NCI-H1436 treated with DMSO at 0.1 percent for 48 hours (cell line): ENCODE measurements around the gene AHCTF1.
"Not testable (repeated sequence)": the region's sequence is repeated elsewhere in the genome, so short reads cannot be mapped to it uniquely, and the experiment has no call there.

Source experiments
- DNase-seq: peaks from one replicate; lab custom pipeline; 2025; lab: John Stamatoyannopoulos, UW

Gene AHCTF1

DNA sequence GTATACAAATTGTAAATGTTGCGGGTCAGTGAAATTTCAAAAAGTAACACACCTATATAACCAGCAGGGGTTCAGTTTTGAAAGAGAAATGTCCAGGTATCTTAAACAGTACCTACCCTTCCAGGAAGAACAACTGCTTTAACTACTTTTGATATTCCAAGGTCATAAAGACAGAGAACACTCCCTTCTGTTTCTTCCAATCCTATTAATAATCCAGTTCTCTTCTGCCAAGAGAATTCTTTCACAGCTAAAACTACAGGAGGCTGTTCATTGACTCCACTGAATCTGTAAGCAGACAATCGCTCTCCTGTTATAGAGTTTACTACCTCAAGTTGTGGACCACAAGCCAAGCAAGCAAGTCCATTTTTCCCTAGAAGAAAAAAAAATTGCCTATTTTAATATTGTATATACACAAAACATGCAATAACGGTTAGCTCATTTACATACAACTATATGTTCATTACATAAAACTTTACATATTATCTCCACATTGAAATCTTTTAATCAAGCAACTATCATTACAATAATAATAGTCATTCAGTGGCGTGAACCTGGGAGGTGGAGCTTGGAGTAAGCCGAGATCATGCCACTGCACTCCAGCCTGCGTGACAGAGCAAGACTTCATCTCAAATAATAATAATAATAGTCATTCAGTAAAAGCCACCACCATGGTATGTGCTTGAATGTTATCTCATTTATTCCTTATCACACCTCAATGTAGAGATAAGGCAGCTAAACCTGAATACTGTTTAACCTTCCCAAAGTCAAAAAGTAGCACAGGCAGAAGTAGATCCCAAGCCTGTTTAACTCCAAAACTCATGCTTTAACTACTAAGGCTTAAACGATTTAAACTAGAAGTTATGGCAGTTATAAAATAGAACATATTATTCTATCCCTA is 15.5 kb downstream of the AHCTF1 start:
- DNase-seq = not testable (repeated sequence)

DNA sequence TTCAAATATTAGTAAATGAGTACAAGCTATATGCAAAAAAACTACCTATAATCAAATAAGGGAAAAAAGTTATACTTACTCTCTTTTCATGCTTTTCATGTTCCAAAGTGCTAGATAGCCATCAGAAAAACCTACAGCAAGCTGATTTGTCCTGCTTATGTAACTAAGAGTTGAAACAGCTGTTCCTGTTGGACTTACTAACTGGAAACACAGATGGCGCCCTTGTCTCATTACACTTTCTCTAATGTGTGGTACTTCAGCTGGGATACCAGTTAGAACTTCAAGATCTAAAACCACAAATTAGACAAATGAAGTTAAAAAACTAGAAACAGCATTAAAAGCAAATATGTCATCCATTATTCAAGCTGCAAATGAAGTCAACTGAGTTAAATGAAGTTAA is 24.3 kb downstream of the AHCTF1 start:
- DNase-seq = no peak

DNA sequence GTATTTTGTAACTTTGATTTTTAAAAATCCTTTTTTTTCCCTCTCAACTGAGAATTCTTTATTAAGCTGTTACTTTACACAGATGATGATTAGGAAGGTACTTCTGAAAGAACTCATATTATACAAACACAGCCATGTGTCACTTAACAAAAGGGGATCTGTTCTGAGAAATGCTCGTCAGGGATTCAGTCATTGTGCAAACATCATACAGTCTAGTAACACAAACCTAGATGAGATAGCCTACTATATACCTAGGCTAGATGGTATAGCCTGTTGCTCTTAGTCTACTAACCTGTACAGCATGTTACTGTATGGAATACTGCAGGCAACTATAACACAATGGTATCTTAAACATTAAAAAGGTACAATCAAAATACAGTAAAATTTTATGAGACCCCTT is 24.9 kb downstream of the AHCTF1 start:
- DNase-seq = no peak

DNA sequence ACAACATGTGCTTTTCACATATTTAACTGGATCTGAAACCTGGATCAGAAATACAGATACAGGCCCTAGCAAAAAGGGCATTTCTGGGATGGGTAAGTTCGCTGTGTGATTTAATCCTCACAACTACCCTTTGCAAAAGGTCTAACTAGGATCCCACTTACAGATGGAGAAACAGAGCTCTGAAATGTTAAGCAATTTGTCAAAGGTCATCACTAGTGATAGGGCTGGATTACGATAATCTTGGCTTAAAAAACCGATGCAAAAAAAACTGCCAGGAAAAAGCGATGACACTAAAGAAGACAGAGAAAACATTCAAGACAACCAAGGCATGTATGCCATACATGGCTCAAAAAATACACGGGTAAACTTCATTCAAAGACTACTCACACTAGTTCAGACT is 29.9 kb downstream of the AHCTF1 start:
- DNase-seq = no peak

DNA sequence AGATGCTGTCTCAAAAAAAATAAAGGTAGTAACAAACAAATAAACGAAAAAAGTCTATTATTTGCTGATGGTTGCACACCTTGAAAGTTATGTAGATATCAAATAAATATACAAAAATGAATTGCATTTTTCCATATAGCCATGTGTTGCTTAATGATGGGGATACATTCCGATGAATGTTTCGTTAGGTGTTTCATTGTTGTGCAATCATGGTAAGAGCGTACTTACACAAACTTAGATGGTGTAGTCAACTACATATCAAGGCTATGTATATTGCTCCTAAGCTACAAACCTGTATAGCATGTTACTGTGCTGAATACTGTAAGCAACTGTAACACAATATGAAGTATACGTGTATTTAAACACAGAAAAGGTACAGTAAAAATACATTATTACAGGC is 34.4 kb downstream of the AHCTF1 start:
- DNase-seq = no peak

DNA sequence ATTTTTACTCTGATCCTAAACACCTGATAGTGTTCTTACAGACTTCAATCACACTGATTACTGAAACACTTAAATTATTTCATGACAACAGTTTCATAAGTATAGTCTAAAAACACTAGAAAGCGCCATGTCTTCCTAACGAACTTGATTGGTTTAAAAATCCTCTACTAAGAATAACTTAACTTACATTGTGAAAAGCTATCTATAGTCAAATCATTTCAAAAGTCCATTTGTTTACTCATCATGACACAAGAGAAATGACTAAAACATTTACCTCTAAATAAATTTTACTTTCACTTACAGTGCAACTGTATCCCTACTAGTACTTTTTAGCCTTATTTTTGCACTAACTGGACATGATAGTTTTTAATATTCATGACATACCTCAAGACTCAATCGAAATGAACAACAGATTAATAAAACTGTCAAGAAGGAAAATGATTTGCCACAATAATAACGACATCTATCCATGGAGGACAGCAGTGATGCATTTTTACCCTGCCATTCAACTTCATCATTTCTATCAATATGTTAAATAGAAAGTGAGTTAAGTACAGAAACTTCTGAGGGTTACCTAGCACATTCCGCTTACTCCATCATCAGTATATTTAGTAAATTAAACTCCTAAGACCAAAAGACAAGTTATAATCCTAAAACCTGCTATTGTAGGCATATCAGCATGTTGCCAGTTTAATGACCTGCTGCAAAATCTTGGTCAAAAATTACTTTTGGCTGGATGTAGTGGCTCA is 38.4 kb downstream of the AHCTF1 start:
- no peak for DNase-seq

DNA sequence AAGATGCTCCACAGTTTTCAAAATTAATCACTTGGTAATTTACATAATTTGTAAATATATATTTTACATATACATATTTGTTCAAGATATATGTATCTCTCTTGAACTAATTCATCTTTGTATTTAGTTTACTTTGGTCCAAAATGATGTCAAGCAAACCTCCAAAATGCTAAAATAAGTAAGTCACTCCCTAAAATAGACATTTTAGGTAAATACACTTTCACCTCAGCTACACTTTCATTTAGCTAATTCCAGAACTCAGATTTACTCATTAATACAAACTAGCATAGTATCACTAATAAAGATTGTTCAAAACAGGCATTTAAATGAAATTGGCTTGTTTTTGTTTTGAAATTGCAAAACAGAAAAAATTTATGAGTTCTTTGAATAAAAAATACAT is 40.6 kb downstream of the AHCTF1 start:
- DNase-seq = no peak

DNA sequence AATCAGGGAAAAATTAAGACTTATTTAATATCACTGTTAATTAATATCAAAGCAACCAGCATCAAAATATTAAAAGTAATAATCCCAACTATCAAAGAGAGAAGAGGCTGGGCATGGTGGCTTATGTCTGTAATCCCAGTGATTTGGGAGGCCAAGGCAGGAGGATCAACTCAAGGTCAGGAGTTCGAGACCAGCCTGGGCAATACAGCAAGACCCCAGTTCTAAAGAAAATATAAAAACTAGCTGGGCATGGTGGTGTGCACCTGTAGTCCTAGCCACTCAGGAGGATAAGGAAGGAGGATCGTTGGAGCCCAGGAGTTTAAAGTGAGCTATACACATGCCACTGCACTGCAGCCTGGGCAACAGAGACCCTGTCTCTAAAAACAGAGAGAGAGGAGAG is 43.2 kb downstream of the AHCTF1 start:
- DNase-seq = no peak

DNA sequence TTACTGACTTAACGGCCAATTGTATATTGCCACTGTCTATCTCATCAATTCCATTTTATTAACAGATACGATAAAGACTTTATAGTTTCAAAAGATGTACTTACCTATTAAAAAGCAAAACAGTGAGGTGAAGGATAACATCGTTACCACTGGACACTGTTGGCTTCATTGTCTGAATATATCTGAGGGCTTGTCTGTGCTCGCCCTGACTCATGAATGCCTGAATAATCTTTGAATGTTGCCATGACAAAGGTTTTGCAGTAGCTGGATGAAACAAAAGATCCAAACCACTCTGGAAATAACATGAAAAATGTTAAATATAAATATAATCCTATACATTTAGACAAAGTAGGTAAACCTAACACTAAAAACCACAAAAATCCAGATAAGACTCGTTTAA is 46.4 kb downstream of the AHCTF1 start:
- not testable (repeated sequence) for DNase-seq

DNA sequence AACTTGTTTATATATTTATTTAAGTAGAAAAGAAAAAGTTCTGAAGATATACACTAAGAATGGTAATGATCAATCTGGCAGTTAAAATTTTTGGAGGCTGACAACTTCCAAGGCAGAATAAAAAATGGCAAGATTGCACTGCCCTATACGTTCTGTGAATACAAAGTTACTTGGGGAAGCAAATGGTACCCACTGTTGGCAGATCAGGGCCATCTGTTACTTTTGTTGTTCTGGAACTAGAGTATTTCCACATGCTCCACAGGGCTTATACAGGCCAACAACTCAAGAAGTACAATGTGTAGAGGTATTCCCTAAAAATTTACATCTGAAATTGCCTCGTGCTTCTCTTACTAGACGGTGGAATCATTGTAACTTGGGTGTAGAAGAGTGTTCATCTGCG is 53.2 kb downstream of the AHCTF1 start:
- no peak for DNase-seq

DNA sequence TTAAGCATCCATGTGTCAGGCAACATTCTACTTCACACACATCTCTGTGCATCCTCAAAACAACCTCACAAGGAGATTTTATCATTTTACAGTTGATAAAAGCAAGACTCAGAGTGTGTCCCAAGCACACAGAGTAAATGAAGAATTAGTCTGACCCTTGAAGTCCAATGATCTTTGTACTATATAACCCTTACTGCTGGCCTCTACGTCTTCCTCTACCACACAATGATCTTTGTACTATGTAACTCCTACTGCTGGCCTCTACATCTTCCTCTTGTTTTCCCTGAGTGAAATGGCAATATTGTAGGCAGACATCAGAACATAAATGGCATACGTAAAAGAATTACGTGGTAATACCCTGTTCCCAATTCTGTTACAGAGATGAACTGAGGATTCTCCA is 55.3 kb downstream of the AHCTF1 start:
- no peak for DNase-seq

DNA sequence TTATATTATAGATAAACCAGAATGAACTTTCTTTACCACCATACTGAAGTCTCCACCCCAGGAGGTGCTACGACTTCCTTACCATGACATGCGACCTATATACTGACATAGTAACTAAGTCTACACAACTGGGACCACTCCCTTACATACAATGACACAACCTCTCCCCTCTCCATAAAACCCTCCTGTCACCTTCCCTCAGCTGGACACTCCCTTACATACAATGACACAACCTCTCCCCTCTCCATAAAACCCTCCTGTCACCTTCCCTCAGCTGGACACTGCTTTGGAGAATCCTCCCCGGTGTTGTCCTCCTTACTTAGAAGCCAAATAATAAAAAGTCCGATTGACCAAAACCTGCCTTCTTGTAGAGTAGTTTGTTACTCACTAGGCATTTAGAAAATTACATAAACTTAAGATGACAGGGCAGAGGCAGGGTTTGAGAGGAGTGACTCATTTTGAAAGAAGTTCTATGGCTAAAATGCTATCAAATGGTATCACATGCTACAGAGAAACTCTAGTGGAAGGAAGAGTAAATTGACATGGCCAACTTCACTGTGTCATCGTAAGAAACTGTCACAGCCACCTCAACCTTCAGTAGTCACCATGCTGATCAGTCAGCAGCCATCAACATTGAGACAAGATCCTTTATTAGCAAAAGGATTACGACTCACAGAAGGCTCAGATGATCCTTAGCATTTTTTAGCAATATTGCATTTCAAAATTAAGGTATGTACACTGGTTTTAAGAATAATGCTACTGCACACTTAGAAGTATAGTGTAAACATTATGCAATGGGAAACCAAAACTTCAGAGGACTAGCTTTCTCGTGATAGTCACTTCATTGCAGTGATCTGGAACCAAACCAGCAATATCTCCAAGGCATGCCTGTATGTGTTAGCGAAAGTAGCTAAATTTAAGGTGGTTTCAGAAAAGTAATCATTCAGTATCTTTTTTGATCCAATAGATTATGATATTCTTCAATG is 56.4 kb downstream of the AHCTF1 start:
- no peak for DNase-seq

DNA sequence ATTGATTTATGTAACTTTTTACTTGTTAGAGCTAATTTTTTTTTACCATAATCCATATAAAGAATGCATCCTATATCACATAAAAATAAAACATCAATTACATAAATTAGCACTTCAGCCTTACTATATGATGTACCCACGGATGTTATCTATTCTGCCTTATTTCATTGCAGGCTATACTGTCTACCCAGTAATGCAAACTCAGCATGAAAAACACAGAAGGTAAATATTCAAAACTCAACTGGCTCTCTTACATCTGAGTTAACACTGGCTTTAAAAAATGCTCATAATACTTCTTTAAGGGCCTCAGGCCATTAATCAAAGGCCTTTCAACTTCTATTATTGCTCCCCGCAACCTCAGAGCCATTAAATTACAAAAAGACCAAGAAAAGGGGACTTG is 65.8 kb downstream of the AHCTF1 start:
- no peak for DNase-seq

DNA sequence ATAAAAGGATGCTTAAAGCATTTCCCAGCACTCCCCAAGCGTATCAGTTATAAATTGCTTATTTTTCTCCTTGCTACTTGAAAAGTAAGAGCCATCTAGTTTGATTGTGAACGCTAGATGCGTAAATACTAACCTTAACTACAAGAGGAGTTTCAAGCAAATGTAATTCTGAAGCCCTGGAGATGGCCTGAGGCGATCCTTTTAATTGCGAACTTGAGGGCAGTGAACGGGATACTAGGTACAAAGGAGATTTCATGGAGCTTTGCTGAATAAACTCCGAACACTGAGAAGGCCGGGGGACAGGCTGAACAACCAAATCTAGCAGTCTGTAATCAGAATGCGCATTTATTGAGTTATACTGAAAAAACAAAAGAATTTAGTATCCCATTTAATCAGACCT is 68.0 kb downstream of the AHCTF1 start:
- not testable (repeated sequence) for DNase-seq

DNA sequence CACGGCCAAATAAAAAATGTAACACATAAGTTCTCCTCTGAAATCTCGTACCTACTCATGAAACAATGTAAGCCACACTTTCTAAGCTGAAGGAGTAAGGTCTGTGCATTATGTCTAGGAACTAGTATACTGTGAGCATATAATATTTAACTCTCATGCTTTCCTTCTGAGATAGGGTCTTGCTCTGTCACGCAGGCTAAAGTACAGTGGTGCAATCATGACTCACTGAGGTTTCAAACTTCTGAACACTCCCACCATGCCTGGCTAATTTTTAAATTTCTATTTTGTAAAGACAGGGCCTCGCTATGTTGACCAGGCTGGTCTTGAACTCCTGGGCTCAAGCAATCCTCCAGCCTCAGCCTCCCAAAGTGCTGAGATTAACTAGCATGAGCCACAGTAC is 71.3 kb downstream of the AHCTF1 start:
- no peak for DNase-seq

DNA sequence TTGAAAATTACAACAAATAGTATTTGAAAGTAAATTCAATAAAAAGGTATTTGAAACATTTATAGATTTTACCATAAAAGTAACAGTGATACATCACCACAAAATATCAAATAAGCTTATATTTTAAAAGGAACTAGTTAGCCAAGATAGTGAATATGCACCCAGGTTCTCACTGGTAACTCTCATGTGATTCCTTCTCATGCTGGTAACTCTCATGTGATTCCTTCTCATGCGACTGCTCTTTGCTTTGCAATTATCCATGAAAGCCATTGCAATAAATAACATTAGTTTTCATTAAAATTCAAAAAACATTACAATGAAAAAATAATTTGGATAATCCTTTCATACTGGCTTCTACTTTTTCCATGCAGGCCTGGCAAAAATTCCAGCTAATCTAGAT is 75.4 kb downstream of the AHCTF1 start:
- no peak for DNase-seq

DNA sequence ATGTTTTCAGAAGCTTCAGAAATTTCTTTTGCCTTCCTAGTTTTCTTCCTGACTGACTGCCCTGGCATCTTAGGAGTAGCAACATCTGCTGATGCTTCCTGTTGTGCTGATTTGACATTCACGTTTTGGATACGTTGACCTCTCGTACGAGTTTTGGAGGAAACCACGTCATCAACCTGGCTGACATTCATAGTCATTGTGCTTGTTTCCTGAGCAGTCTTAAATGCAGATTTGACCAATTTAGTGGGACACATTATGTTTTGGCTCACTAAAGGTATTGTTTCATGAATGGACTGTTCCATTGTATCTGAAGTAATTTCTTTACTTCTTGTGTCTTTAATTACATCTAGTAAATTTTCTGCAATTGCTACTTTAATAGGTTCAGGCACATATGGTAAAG is 81.1 kb downstream of the AHCTF1 start:
- DNase-seq = not testable (repeated sequence)

DNA sequence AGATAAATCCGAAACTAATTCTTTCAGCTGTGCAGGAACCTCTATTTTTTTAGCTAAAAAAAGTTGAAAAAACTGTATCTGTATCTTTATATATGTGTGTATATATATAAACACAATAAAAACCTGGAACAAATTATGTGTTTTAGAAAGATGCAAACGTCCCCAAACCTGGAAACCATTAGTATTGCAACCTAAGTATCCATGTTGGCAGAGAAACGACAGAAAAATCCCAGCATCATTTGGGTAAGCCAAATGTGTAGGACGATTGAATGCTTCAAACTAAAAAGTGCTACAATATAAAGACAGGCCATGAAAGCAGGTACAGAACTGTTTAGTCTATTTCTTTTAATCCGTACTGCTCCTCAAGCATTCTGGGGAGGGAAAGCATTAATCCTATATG is 87.9 kb downstream of the AHCTF1 start:
- DNase-seq = no peak

DNA sequence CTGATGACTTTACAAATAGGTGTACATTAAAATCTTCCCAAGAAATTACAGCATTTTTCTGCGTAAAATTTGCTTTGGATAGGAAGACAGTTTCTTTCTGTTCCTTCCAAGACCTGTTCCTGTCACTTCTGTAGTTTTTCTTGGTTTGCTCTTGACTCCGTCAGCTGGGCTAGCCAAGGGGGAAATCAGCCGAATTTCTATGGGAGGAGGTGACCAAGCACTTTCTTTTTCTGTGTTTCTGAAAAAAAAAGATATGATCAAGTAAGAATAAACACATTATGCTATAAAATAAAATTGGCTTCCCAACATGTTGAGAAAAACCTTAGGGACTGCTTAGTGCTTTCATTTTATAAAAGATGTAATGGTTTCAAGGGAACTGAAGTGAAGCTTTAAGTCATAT is 91.0 kb downstream of the AHCTF1 start:
- not testable (repeated sequence) for DNase-seq

DNA sequence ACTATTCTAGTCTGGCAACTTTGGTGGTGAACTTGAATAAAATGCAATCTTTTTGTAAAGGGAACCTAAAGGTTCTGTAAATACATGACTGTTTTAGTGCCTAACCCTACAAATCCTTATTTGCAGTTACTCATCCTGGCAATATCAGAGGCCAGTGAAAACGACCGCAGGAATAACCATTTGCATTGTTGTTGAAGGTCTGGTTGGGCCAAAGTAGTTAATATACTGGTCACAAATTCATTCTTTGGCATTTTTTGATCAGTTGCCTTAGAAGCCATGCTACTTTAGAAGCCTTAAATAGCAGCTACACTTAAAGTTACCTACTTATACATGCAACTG is 93.7 kb downstream of the AHCTF1 start:
- DNase-seq = no peak

DNA sequence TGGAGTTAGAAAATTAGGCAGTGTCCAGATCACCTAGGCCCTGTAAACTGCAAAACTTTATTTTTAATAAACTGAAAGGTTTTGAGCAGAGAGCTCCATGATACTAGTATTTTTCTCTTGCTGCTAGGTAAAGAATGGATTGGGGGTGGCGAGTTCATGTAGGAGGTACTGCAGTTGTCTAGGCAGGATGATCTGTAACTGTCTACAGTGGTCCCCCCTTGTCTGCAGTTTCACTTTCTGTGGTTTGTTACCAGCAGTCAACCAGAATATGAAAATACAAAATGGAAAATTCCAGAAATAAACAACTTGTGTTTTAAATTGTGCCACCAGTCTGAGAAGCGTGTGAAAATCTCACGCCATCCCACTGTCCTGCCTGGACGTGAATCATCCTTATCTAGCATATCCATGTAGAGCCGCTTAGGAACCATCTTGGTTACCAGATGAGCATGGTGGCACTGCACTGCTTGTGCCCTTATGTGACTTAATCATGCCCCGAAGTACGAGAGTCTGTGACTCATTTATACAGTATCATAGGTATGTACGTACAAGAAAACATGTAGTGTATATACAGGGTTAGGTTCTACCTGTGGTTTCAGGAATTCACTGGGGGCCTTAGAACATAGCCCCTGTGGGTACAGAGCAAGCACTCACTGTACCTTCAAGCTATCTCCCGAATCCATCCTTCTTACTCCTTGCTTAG is 94.2 kb downstream of the AHCTF1 start:
- no peak for DNase-seq
